GM19397 (cell line): ENCODE data around the gene TMA7B.

Experiments used
- ATAC-seq: cut with Tn5 transposase; IDR thresholded peaks from one replicate; pipeline ENCODE4 v1.9.1; 2021; ENCODE audit warnings: mild to moderate bottlenecking, moderate library complexity; ENCODE audit not compliant: unreplicated experiment

Gene TMA7B

DNA sequence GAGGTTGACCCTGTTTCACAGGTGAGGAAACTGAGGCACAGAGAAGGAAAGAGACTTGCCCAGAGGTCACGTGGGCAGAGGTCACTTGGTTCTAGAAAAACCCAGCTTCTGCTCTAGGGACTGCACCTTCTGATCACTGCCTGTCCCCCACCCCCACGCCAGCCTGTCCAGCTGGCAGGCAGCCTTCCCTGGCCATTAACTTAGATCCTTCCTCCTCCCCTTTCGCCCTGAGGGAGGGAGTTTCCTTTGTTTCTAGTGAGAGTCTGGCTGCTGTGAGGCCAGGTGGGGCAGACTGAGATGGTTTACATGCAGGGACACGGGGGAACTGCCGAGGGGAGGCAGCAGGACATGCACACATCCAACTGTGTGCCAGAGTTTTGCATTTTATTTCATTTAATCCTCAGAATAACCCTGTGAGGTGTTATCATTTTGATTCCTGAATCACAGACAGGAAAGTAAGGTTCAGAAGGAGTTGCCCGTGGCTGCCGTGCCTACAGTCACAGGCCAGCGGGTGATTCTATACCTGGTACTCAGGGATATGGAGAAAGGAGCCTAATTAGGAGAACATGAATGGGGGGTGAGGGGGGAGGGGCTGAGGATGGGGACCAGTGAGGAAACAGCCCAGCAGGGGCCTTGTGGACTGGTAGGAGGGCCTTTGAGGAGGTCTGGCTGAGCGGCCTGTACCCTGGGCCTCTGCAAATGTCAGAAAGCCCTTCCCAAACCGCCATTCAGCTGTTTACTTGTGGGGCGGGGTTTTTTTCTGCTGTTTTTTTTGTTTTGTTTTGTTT lies 37.9 kb downstream of the TMA7B start:
- no peak for ATAC-seq

DNA sequence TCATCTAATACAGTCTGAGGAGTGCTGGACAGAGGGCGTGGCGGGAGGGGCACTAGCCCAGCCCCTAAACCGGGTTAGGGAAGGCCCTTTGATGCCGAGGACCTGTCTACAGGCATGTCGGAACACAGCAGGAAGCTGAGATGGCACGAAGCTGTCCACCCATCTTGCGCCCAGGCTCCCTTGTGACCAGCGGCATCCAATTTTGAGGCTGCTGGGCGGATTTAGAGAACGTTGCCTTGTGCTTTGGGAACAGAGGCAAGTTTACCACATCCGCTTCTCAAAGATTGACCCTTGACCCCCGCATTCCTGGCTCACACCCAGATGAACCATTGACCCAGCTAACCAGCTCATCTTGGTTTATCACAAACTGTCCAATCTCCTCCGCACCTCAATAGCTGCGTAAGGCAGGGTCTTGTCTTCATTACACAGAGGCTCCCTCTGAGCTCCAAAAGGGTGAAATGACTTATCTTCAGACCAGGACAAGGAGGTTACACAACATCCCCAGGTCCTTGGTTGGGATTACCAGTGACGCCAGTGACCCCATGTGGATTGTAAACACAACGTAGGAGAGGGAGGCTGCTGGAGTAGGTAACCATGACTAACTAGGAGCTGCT lies 39.1 kb downstream of the TMA7B start:
- no peak for ATAC-seq

DNA sequence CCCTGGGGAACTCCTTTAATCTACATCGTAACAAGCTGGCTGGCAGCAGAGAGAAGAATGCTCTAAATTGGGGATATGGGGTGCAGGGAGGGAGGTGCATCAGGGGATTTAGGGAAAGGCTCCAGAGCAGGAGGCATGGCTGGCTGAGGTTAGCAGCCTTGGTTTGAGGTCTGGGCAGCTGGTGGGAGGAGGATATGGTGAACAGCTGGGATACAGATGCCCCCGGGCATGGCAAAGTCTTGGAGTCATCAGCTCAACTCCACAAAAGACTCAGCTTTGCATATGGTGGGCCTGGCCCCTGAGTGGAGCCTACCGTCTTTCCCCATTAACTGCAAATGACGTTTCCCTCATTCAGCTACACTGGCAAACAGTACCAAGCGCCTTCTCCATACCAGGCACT lies 40.0 kb downstream of the TMA7B start:
- no peak for ATAC-seq

DNA sequence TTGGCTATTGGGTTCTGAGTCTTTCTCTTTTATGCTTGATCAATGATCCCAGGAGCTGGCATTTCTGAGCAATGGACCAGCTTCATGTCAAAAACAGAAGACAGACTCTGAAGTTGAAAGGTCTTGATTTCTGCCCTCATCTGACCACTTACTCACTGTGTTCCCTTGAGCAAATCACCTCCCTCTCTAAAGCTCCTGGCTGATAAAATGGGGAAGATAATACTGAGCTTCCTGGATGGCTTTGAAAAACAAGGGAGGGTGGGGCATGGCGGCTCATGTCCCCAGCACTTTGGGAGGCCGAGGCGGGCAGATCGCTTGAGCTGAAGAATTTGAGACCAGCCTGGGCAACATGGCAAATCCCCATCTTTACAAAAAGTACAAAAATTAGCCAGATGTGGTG lies 40.9 kb downstream of the TMA7B start:
- ATAC-seq, result no peak

DNA sequence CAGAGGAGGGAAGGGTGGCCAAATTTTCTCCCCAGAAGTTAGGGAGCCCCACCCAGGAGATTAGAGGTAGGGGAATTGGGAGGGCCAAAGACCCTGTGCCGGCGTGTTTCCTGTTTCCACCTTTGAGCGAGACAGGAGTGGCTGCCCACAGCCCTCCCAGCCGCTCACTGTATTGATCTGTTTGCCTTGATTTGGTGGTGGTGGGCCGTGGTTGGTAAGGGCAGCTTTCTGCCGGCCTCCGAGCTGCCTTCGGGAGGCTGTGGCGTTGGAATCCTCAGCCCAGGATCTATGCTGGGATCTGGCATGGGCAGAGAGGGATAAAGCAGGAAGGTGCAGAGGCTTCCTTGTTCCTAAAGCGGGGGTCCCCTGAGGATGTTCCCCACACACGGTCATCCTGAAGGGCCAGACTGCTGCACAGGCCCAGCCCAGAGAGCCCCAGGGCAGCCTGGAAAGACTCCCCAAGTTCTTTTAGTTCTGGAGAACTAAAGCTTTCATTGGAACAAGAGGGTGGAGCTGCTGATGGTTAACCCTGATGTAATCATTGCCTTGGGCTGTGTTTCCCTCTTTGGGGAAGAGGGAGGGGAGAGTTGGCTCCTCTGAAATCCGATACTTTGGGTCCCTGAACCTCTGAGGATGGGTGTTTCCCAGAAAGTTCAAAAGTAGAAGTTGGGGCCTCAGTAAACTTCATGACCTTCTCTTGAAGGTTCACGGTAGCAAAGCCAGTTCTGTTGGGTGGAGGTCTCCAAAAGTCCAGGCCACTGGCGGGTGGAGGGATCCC lies 41.8 kb downstream of the TMA7B start:
- ATAC-seq, result no peak

DNA sequence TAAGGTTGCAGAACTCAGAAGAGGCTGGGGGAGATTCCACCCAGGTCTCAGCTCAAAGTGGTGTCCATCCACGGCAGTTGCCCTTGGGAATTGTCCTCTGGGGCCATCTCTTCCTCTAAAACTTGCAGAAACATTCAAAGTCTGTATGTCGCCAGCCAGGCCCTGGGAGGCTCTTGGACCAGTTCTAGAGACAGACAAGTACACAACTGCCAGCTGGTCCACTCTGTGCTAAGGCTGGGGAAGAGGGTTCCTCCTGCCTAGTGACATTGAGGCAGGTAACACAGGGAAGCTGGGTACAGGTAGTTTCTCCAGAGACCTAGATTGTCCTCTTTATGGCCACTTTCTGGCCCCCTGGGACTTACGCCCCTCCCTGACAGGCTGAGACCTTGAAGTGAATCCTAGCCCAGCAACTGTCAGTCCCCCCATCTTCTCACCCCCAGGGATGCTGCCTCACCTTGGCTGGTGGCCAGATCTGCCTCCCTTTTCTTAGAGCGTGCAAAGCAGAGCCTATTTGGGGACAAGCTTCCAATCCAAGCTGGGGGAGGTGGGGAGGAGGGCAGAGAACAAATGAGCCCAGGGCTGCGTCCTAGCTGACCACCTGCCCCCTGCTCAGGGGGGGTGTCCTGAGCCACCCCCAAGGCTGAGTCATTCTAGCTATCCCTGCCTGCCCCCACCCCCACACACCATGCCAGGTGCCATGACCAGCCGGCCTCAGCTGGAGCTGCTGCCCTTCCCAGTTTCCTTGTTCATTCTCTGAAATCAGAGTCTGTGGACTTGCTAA lies 42.9 kb downstream of the TMA7B start:
- ATAC-seq, result no peak

DNA sequence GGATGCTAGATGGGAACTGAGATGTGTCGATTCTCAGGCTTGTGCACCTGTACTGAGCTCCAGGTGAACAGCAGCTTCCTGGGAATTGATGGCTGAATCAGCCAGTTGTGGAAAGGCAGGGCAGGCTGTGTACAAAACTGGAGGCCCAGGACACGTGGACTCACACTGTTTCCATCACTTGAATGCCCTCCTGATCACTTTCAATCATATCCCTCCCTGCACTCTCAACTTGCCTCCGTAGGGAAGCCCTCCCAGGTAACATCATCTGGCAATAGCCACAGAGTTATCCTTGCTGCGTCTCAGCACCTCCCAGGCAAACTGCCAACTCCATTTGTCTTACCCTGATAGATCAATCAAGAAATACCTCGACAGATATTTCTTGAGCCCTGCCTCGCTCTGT lies 44.6 kb downstream of the TMA7B start:
- ATAC-seq, result no peak

DNA sequence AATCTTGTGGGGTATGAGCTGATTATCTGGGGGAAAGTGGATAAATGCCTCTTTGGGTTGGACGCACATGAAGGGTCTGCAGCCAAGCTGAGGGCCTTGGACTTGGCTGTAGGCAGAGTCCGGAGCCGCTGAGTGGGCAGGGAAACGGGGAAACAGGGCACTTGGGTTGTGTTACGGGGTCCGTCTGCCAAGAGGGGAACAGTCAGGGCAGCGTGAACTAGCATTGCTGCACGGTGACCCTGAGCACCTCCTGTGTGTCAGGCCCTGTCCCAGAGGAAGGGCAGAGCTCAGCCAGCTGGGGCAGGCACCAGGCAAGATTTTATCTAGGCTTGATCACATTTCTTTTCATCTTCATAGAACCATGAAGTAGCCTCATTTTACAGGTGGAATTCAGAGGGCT lies 46.4 kb downstream of the TMA7B start:
- ATAC-seq, result no peak

DNA sequence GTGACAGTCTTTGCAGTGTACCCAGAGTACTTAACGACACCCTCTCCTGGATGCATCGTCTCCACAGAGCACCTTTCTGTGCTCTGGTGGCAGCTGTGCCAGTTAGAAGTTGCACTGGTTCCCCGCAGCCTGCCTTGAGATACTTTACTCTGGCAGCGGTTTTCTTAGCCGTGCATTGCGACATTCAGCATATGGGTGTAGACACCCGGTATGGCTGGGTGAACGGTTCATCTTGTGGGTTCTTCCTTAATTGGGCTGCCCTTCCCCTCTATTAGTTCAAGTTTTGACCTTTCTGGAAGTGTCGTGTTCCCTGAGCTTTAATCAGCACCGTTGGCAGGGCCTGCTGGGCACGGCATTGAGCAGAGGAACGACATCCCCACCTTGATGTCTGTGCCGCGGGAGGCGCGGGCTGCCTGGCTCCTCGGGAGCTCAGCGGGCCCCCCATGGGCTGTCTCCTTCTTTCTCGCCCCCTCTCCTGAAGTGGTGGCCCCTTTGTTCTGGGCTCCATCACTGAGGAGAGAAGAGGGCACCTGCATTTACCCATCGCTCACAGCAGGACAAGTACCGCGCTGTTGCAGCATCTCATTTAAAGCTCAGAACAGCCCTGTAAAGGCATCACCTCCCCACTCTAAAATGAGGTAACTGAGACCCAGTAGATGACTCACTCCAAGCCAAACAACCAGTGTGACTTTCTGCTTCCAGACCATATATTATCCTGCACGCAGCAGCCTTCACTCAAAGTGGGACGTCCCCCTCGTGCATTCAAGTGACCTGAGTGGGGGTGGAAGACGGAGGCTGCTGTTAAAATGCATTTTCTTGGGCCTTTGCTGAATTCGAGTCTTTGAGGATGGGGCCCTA lies 47.9 kb downstream of the TMA7B start:
- ATAC-seq, result no peak

DNA sequence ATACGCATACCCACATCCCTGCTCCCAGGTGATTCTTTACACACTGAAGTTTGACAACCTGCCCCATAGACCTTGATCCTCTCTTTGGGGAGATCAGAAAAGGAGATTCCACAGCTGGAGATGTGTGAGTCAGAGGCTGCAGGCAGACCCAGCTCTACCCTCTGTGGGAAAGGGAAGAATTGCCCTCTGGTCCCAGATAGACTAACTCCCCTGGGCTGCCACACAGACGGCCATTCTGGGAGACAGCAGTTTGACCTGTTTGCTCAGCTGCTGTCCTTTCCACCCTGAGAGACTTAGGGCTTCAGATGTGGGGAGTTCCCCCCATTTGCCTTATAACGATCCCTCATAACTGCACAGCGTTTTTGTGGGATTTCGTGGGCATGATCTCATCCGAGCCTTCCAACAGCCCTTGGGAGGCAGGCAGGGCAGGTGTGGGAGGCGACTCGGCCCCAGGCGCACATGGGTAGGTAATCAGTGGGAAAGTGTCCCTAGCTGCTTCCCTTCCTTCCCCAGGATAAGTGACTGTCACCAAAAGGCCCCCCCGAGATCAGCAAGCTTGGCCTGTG lies 48.6 kb downstream of the TMA7B start:
- ATAC-seq, result no peak

DNA sequence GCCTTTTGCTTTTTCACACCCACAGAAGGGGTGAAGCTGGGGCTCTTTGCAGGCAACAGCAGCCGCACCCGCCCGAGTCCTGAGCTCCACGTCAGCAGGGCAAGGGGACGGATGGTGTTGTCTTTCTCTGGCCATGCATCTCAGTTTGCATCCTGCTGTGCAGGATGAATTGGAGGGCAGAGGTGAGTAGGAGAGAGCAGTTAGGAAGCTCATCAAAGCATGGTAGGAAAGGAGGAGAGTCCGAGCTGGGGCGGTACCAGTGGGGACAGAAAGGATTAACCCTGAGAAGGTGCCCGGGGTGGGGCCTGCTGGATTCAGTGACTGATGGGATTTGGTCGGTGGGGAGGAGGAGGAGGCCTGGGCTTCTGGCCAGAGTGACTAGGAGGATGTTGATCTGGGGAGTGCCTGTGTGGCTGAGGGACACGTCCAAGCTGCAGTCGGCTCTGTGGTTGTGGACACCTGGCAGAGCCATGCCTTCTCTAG lies 49.1 kb downstream of the TMA7B start:
- no peak for ATAC-seq

DNA sequence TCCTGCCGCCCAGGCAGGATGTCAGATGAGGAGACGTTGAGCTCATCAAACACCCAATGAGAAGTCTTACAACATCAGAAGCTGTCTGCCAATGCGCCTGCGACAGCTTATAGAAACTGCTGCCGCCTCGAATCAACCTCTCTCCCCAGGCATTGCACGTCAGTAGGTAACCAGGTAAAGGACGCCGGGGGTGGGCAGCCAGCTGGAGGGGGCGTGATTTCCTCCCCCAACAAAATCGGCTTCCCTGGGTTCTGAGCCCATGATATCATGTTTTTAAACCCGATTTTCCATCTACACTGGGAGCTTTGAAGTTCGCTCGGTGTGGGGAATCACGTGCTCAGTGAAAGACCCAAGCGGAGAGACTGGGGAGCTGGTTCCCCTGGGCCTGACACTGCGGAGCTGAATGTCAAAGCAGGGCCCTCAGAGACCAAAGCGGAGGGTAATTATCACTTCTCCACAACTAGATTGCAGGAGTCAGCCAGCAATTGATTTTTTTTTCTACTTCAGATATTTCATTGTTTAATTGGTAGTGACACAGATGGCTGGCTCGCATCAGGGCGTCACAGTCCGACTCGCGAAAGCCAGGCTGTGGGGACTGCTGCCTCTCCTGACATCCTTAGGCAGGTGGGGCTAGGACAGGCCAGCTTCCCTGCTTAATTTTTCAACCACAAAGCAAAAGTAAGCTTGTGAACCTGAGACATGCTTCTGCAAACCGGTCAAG lies 49.9 kb downstream of the TMA7B start:
- ATAC-seq, result no peak

DNA sequence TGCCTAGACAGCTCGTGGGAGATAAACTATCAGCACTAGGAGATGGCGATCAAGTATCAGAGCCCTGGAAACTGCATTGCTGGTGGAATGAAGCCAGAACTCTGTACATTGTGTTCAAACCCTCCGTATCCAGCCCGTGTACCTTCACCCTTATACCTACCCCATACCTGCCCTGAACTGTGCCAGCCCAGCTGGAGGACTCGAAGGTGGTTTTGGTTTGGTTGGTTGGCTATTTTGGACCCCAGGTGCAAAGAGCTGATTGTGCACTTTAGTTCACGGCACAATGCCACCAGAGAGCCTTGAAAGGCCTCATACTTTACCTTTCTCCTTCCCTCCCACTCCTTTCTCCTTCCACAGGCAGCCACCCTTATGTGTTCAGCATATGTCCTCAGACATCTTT lies 50.5 kb downstream of the TMA7B start:
- no peak for ATAC-seq
